Activated CD4-positive, CD25-positive, alpha-beta regulatory T cell treated with anti-CD3 and anti-CD28 coated beads, Interleukin-2, amount 50 U/mL, for 16 hours (primary cell): Measurements from ENCODE around the gene DBH.

ENCODE experiments used
- DNase-seq: peaks from one replicate; pipeline ENCODE4 v3.0.0-alpha.2; 2020; ENCODE audit warnings: low read depth, low spot score

The DBH gene

GRCh38 chr9:133643362-133643755 is 7.2 kb downstream of the DBH start:
- DNase-seq: no peak

DNA sequence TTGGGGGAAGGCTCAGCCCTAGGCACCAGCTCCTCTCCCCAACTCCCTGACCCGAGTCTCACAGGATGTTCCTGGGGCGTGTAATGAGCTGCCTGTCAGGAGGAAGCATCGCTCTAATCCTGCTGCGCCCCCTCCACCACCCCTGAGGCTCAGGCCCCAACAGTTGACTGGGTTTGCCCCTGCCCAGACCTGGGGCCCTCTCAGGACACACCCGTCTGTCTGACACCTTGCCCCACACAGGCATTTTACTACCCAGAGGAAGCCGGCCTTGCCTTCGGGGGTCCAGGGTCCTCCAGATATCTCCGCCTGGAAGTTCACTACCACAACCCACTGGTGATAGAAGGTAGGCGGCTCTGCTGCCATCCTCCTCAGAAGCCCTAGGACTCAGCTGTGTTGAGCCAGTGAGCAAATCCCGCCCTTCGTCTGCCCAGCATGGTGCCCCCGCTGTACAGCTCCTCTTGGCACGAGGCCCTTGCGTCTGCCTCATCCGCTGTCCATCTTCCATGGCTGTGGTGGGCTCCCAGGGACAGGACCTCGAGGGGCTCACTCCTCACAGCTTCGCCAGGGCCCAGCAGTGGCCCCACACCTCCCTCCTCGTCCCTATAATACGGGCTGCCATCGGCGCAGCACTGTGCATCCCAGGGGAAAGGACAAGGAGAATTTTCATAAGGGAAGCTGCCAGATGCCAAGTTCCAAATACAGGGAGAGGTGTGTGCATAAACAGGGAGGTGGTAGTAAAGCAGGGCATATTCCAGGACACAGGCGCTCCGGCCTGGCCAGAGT is 8.0 kb downstream of the DBH start:
- no peak for DNase-seq

GRCh38 chr9:133645021-133645765 is 9.0 kb downstream of the DBH start:
- DNase-seq: no peak

DNA sequence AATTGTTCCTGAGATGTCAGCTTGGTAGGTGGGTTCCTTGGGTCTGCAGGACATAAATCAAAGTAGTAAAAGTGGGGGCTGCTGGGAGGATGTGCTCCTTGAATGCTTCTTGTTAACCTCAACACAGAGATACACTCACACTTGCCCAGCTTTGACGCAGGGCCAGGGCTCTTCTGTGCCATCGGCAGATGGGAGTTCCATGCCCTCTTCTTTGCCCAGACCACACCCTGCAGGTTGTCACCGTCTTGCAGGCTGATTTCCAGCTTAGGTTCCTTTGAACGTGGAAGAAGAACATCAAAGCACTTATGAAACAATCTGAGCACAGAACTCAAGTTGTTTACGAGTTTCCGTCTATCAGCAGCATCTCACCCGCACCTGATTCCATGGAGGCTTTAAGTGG is 11.0 kb downstream of the DBH start:
- DNase-seq: no peak

GRCh38 chr9:133647765-133648469 is 11.8 kb downstream of the DBH start:
- no peak for DNase-seq

DNA sequence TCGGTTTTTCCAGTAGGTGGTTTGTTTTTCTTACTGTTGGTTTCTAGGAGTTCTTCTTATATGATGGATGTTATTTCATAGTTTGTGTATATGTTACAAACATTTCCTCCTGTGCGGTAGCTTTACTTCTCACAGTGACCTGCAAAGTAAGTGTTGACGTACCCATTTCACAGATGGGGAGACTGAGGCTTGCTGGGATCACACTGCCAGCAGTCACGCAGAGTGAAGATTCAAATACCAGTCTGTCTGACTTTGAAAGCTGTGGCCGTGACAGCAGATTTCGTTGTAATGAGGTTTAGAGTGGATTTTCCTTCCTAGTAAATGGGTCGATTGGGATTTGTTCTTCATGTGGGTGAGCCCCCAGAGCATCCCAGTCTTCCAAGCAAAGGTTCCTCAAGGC is 13.0 kb downstream of the DBH start:
- DNase-seq: no peak

- DNase-seq: no peak
Measured at GRCh38 chr9:133650026-133650425, 13.9 kb downstream of the DBH start.

DNA sequence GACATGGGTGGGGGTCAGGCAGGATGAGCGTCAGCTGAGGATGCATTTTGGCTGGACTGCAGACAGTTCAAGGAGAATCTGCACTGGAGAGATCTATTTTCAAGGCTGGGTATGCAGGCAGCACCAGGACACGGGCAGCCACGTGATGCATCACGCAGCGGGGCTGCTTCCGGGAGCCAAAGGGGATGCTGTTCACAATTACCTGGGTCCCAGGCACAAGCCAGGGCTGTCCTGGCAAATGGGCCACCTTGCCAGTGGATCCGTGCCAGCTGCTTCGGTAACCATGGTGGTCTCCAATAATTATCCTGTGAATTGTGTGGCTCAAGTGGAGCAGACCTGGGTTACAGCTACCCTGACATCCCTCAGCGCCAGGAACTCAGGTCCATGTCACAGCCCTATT is 17.5 kb downstream of the DBH start:
- no peak for DNase-seq

- DNase-seq: no peak
Measured at GRCh38 chr9:133654736-133655657, 18.8 kb downstream of the DBH start.

DNA sequence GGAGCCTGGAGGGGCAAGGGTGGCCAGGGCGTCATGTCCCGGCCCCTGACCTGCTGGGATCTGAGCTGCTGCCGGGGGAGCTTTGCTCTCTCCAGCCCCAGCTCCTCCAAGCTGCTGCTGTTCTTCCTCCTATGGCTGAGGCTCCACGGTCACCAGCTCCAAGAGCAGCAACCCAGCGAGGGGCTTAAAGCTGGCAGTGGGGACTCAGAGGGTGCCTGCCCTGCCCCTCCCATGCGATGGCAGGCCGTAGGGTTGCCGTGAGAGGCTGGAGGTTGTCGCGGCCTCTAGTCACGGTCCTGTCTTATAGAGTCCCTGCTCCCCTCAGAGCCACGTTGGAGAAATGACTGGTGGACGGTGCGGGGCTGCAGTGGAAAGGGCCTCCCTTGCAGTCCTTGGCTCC is 19.5 kb downstream of the DBH start:
- no peak for DNase-seq

DNA sequence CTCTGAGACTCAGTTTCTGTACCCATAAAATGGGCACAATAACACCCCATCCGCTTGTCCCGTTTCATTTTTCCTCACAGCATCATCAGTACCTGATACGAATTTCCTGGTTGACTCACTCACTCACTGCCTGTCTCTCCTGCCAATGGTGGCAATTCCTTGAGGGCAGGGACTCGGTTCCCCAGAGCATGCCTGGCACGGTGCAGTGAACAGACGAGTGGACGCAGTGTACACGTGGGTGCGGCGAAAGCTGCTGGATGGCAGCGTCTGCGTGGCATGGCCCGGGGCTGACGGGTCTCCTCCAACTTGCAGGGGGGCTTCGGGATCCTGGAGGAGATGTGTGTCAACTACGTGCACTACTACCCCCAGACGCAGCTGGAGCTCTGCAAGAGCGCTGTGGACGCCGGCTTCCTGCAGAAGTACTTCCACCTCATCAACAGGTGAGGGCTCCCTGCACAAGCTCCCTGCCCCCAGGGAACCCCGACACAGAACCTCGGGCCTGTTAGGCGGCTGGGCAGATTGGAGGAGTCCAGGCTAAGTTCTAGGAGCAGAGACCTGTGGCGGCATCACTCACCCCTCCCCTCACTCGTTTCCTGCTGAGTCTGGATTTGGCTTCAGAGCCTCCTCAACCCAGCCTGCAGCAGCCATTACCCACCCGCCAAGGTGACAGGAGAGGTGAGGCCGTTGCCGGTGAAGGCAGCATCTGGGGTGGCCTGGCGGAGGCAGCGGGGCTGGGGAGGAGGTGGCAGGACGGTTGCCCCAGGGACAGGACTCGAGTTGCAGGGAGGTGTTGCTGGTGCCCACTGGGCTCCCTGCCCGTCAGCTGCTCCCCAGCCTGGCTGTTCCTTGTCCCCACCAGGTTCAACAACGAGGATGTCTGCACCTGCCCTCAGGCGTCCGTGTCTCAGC is 20.3 kb downstream of the DBH start:
- no peak for DNase-seq

GRCh38 chr9:133657120-133657661 is 21.0 kb downstream of the DBH start:
- no peak for DNase-seq

DNA sequence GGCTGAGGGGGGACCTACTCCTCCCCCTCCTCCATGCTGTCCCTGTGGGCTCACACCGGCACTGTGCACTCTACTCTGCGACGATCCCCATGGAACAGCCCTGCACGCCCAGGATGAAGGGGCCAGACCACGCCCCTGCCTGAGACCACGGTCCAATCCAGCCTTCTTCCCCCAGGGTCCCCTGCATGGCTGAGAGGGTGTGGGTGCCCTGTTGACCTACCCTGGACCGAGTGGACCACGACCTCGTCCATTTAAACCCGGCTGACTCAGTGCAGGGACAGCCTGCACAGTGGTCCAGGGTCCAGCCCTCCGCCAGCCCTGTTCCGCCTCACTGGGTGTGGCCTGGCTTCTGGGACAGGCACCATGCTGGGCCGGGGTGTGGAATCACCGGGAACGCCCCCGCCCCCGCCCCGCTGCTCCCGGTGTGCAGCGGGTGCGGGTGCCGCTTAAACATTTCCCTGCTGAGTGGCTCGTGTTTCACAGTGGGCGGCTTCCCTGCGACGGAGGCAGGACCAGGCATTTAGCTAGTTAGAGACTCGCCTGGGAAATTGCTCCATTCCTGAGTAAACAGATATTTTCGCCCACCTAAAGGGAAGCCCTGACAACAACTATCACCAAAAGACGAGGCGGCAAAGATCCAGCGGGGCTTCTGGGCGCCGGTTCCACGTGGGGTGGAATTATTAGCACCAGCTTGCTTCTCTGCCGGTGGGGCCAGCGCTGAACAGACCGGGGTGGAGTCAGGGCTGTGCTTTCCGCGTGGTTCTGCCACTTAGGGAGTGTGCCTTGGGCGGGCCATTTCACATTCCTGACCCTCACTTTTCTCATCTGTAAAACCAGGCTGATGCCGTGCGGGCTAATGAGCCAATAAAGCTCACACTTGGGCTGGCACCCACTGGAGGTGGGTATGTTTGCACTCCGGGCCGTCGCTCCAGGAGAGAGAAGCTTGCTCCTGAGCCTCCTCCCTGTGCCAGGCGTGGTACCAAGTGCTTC is 22.6 kb downstream of the DBH start:
- no peak for DNase-seq

DNA sequence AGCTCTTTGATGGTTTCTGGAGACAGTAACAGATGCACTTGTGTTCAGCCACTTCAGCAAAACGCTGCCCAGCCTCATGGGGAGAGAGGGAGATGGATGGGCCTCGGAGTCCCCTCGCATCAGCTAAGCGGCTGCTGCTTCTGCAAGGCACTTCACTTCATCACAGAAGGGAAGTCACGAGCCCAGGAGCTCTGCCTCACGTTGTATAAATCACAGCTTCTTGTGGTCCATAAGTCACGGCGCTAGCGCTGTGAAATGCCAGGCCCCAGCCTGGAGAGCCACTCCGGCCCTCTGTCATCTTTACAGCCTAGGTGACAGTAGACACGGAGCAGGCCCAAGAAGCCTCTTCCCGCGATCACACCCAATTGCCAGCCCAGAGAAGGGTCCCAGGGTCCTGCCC is 23.4 kb downstream of the DBH start:
- no peak for DNase-seq

DNA sequence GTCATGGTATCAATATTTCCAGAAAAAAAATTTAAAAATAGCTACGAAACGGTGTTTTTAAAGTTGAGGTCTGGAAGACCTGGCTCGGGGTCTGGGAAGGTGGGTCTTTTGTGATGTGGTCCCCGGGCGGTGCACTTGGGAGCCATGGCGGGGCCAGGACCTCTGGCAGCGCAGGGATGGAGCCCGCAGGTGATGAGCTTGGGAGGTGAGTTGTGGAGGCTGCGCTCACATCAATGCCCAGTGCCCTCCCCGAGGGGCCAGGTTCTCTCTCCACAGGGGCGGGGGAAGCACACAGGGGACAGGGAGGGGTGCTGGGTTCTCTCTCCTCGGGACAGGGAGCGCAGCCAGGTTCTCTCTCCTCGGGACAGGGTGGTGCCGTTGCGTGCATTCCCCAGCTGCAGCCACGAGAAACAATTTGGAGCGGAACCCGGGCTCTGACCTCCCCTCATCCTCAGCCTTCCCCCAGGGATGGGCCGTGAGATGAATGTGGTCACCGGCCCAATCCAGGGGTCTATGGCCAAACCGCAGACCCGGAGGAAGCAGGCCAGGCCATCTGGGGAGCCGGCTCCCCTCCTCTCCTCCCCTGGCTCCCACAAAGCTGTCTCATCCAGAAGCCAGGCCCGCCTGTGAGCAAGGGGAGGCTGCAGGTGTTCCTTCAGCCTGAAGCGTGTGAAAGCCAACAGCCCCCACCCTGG is 25.8 kb downstream of the DBH start:
- no peak for DNase-seq

GRCh38 chr9:133664173-133665050 is 28.2 kb downstream of the DBH start:
- DNase-seq: no peak

- no peak for DNase-seq
Measured at GRCh38 chr9:133665096-133665495, 28.9 kb downstream of the DBH start.
